Measurements from ENCODE around the gene ADCY5.
"Not testable (repeated sequence)": the region's sequence is repeated elsewhere in the genome, so short reads cannot be mapped to it uniquely, and the experiment has no call there.

The ADCY5 gene

GRCh38 chr3:123261666-123262065, 187.2 kb downstream of the ADCY5 start:
- no peak for DNase-seq (ENCODE audit: low spot score)

DNA sequence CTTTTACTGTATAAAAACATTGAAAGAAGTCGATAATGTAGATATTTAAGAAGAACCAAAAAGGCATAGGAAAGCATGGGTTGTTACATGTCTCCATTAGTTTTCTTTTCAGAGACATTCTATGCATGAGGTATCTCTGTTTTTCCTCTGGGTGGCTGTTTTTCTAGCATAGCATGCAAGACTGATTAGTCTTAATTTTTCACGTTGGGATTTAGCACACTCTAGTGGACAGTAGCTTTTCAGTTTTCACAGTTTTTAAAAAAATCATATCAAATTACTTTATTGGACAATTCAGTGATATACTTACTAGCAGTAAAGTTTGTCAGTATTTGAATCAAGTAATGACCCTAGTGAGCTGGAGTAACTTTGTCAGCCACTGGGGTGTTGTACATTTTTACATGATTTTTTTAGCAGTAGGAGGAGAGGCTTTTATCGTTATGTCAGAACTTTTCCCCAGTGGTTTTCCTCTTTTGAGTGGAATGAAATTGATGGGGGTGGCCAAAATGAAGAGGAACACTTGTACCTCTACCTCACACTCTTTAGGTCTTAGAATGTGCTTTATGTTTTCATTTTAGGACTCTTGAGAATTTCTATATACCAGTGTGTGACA, 190.0 kb downstream of the ADCY5 start:
- peak; percentile 88 for DNase-seq (ENCODE audit: low spot score)

DNA sequence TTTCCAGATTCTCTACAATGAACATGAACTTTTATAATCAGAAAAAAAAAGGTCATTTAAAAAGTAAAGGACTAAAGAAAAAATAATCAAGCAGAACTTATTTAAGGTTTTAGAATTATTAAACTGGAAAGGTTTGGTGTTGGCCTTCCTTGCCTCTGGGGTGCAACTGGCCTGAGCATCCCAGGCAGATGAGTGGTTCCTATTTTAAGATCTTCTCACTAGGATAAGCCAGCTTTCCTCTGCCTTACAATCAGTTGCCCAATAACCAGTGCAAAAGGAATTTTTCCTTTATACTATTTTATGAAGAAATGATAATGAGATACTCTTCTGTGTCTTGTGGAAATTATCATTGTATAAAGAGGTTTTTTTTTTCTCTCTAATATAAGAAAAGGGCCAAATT, 190.5 kb downstream of the ADCY5 start:
- no peak for DNase-seq (ENCODE audit: low spot score)

DNA sequence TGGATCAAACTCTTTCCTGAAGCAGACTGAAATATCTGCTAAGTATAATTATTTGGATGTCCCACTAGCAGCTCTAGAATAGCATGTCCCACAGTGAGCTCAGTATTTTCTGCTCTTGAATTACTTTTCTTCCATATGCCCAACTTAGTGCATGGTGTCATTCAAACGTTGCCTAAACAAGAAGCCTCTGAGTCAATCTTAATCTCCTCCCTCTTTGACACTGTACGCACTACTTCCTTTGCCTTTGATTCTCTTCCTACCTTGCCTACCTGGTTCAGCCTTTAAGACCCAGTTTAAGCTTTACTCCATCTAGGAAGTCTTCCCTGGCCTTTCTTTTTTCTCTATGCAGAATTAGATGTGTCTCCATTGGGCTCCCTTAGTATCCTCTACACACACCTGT, 192.6 kb downstream of the ADCY5 start:
- DNase-seq (ENCODE audit: low spot score): no peak

DNA sequence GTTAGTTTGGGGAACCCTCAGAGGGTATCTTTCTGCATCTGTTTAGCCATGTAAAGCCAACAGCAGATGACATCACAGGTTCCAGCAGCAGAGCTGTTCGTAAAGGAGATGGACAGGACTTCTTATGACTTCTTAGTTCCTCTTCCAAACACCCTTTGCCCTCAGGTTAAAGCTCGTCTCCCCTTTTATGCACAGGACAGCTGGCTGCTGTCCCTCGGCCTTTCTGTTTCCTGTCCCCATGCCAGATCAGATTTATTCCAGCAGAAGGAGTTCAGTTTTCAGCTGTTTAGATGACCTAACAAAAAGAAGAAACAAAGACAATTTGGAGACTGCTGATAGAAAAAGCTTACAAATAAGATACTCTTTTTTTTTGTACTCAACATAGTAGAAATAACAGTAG, 202.0 kb downstream of the ADCY5 start:
- DNase-seq (ENCODE audit: low spot score): no peak

DNA sequence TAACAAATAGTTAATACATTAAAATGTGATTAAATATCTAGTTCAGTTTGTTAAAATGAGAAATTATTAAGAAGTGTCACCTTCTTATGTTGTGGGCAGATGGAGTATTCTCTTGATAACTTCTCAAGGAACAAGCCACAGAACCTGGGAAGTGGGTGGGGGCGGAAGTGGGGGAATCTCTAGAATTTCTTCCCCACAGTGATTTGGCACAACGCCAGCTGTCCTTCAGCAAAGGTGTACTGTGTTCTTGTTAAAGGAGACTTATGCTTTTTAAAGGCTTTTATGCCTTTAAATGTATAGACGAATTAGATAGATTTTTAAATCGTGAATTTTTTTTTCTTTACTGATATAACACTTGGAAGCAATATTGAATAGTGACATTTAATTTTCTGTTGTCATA, 204.8 kb downstream of the ADCY5 start:
- no peak for DNase-seq (ENCODE audit: low spot score)

DNA sequence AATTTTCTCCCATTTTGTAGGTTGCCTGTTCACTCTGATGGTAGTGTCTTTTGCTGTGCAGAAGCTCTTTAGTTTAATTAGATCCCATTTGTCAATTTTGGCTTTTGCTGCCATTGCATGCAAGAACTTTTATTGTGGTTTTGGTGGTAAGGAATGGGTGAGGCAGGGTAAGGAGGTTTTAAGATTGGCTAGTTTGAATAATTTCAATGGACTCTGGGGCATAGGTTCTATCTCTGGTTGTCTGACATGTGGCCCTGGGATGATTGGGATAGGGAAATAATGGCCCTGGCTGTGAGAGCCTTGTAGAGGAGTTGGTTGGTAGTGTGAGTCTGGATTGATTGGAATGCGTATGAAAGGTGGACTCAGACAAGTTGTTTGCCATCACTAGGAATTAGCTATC, 209.1 kb downstream of the ADCY5 start:
- DNase-seq (ENCODE audit: low spot score): no peak

GRCh38 chr3:123239186-123239585, 209.7 kb downstream of the ADCY5 start:
- DNase-seq (ENCODE audit: low spot score): not testable (repeated sequence)

- no peak for DNase-seq (ENCODE audit: low spot score)
Observed at GRCh38 chr3:123236902-123237301, 212.0 kb downstream of the ADCY5 start.
